Testis (tissue), 2 donors: ENCODE data around the gene GFI1B.

ENCODE experiments used
- CTCF ChIP-seq, 3 experiments: fragments of 450-650 bp in 2 of 3; fragments of 200-600 bp in 1 of 3; sonication (generic) in 1 of 3; IDR thresholded peaks; one replicate each; pipeline ENCODE4 v1.5.1; 2016 to 2019; ENCODE audit warnings: antibody characterized with exemption in 3 of 3, mild to moderate bottlenecking in 2 of 3, moderate library complexity in 1 of 3
- POLR2A ChIP-seq: fragments of 450-650 bp; IDR thresholded peaks from one replicate; pipeline ENCODE4 v1.6.1; 2017; ENCODE audit warnings: antibody characterized with exemption, mild to moderate bottlenecking, moderate library complexity

- TF ChIP-seq CTCF (IDR thresholded peaks at IDR 0.05), result no peak
- TF ChIP-seq POLR2A, result no peak
These were observed 25.2 kb downstream of the GFI1B start for GRCh38 chr9:133003671-133004090.
